Activated CD4-positive, CD25-positive, alpha-beta regulatory T cell treated with anti-CD3 and anti-CD28 coated beads, Interleukin-2, amount 50 U/mL, for 24 hours (primary cell): ENCODE results near the gene SCARF2.
"Not testable (repeated sequence)": the region's sequence is repeated elsewhere in the genome, so short reads cannot be mapped to it uniquely, and the experiment has no call there.

Experiments
- ATAC-seq, 2 donors: fragments of 150-1000 bp; cut with Tn5 transposase; one replicate each; pipeline ENCODE4 v1.10.0; 2021; ENCODE audit warnings: mild to moderate bottlenecking in 1 of 2, moderate library complexity in 1 of 2

SCARF2 gene

GRCh38 chr22:20425566-20426258, 11.9 kb downstream of the SCARF2 start:
- ATAC-seq: no peak

GRCh38 chr22:20424932-20425565, 12.6 kb downstream of the SCARF2 start:
- ATAC-seq: peak in 1 of 2 donors; percentile 15

GRCh38 chr22:20424568-20424931, 13.1 kb downstream of the SCARF2 start:
- ATAC-seq: no peak

GRCh38 chr22:20423906-20424551, 13.6 kb downstream of the SCARF2 start:
- ATAC-seq: no peak

GRCh38 chr22:20423008-20423905, 14.4 kb downstream of the SCARF2 start:
- no peak for ATAC-seq

GRCh38 chr22:20422271-20423007, 15.2 kb downstream of the SCARF2 start:
- peak in 1 of 2 donors; percentile 5 for ATAC-seq

GRCh38 chr22:20421507-20421874, 16.1 kb downstream of the SCARF2 start:
- ATAC-seq: no peak

- ATAC-seq: no peak
Observed at GRCh38 chr22:20420157-20420842, 17.3 kb downstream of the SCARF2 start.

GRCh38 chr22:20419664-20419951, 18.0 kb downstream of the SCARF2 start:
- ATAC-seq: no peak

- peak; percentile 73 to 79 for ATAC-seq
Observed at GRCh38 chr22:20418211-20418788, 19.3 kb downstream of the SCARF2 start.

- ATAC-seq: not testable (repeated sequence)
Observed at GRCh38 chr22:20415699-20416098, 21.9 kb downstream of the SCARF2 start.

- not testable (repeated sequence) for ATAC-seq
Observed at GRCh38 chr22:20415241-20415640, 22.4 kb downstream of the SCARF2 start.

- ATAC-seq: no peak
Observed at GRCh38 chr22:20414450-20414849, 23.2 kb downstream of the SCARF2 start.

- ATAC-seq: no peak
Observed at GRCh38 chr22:20414059-20414440, 23.6 kb downstream of the SCARF2 start.

- no peak for ATAC-seq
Observed at GRCh38 chr22:20413217-20414058, 24.2 kb downstream of the SCARF2 start.

- ATAC-seq: no peak
Observed at GRCh38 chr22:20412474-20413216, 25.0 kb downstream of the SCARF2 start.

GRCh38 chr22:20409385-20409784, 28.2 kb downstream of the SCARF2 start:
- ATAC-seq: not testable (repeated sequence)

GRCh38 chr22:20408891-20409290, 28.7 kb downstream of the SCARF2 start:
- ATAC-seq: no peak

- ATAC-seq: no peak
Observed at GRCh38 chr22:20407829-20408228, 29.8 kb downstream of the SCARF2 start.
